GM12872 (cell line): Measurements from ENCODE around the gene TAF4.

ENCODE experiments used
- CTCF ChIP-seq: IDR thresholded peaks from 3 replicates; pipeline ENCODE4 v1.5.1; 2011; ENCODE audit warnings: low read depth, mild to moderate bottlenecking, low read length, moderate library complexity; ENCODE audit not compliant: insufficient read depth

Gene TAF4

GRCh38 chr20:61968036-61968810, 97.5 kb downstream of the TAF4 start:
- TF ChIP-seq CTCF = no peak

- no peak for TF ChIP-seq CTCF
Measured at GRCh38 chr20:61967300-61967699, 98.4 kb downstream of the TAF4 start.

- TF ChIP-seq CTCF = no peak
Measured at GRCh38 chr20:61966492-61967244, 99.0 kb downstream of the TAF4 start.

- 0 out of 3 replicates have a peak, but pooled peaks have one; percentile 13 for TF ChIP-seq CTCF
Measured at GRCh38 chr20:61965606-61966491, 99.8 kb downstream of the TAF4 start.

- no peak for TF ChIP-seq CTCF
Measured at GRCh38 chr20:61964675-61965605, 100.7 kb downstream of the TAF4 start.

- TF ChIP-seq CTCF = no peak
Measured at GRCh38 chr20:61963885-61964674, 101.6 kb downstream of the TAF4 start.
